PFSK-1 (cell line): ENCODE results near the gene SYNPO.

ENCODE experiments used
- POLR2AphosphoS5 ChIP-seq: IDR thresholded peaks from 2 replicates; pipeline ENCODE4 v1.6.1; 2012; ENCODE audit warnings: low read depth, mild to moderate bottlenecking, control low read depth, low read length, moderate library complexity
- TAF1 ChIP-seq: IDR thresholded peaks from 2 replicates; pipeline ENCODE4 v1.6.1; 2012; ENCODE audit warnings: low read length, control low read depth, borderline replicate concordance; ENCODE audit not compliant: insufficient read depth

DNA sequence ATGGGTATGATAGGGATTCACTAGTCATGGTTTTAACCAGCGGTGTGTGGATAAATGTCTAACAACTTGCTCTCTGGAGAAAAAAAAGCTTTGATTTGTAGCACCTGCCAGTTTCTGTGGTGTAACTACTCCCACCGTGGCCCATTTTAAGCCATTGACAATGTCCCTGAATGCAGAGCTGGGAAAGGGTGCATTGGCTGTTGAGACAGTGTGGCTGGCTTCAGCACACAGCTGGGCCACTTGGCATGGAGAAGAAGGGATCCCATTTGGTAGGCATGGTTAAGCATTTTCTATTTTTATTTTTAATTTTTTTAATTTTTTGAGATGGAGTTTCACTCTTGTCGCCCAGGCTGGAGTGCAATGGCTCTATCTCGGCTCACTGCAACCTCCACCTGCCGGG, 31.5 kb upstream of the SYNPO start:
- TF ChIP-seq TAF1 (no peak), POLR2AphosphoS5 (no peak)
